MM.1S (cell line): Measurements from ENCODE around the gene SH3BP2.
"Not testable (repeated sequence)": the region's sequence is repeated elsewhere in the genome, so short reads cannot be mapped to it uniquely, and the experiment has no call there.

Experiments
- DNase-seq: peaks from one replicate; pipeline ENCODE4 v3.0.0-alpha.2; 2015
- H2AFZ ChIP-seq: fragments of 300-600 bp; sonication (generic); 2 replicates; pipeline ENCODE4 v1.6.0; 2016; ENCODE audit warnings: antibody characterized with exemption, low read length
- H3F3A ChIP-seq: fragments of 300-600 bp; sonication (generic); 2 replicates; pipeline ENCODE4 v1.6.1; 2016; ENCODE audit warnings: mild to moderate bottlenecking, antibody characterized with exemption, low read length, moderate library complexity, mixed read lengths; ENCODE audit not compliant: insufficient read depth
- H3K27ac ChIP-seq: fragments of 300-600 bp; sonication (generic); 2 replicates; pipeline ENCODE4 v1.5.1; 2016; ENCODE audit warnings: mild to moderate bottlenecking, low read length
- H3K27me3 ChIP-seq: fragments of 300-600 bp; sonication (generic); replicated peaks from 2 replicates; pipeline ENCODE4 v1.6.0; 2016; ENCODE audit warnings: low read length; ENCODE audit not compliant: insufficient read depth
- H3K36me3 ChIP-seq: fragments of 300-600 bp; sonication (generic); replicated peaks from 2 replicates; pipeline ENCODE4 v1.6.1; 2016; ENCODE audit warnings: mild to moderate bottlenecking, low read length, mixed read lengths; ENCODE audit not compliant: insufficient read depth
- H3K4me1 ChIP-seq: fragments of 300-600 bp; sonication (generic); 2 replicates; pipeline ENCODE4 v1.6.1; 2016; ENCODE audit warnings: low read length, mixed read lengths
- H3K4me2 ChIP-seq: fragments of 300-600 bp; sonication (generic); 2 replicates; pipeline ENCODE4 v1.6.0; 2016; ENCODE audit warnings: low read depth, low read length
- H3K4me3 ChIP-seq: fragments of 300-600 bp; sonication (generic); 2 replicates; pipeline ENCODE4 v1.5.1; 2016; ENCODE audit warnings: low read length, mixed read lengths
- H3K79me2 ChIP-seq: fragments of 300-600 bp; sonication (generic); 2 replicates; pipeline ENCODE4 v1.6.1; 2016; ENCODE audit warnings: mixed run types, low read length, mixed read lengths
- H3K9ac ChIP-seq: fragments of 300-600 bp; sonication (generic); 2 replicates; pipeline ENCODE4 v1.6.1; 2016; ENCODE audit warnings: low read length, mixed read lengths
- H3K9me2 ChIP-seq: fragments of 300-600 bp; sonication (generic); replicated peaks from 2 replicates; pipeline ENCODE4 v1.6.1; 2016; ENCODE audit warnings: mild to moderate bottlenecking, low read length, mixed read lengths; ENCODE audit not compliant: insufficient read depth
- H3K9me3 ChIP-seq: fragments of 300-600 bp; sonication (generic); replicated peaks from 2 replicates; pipeline ENCODE4 v1.6.1; 2016; ENCODE audit warnings: mild to moderate bottlenecking, low read length, mixed read lengths; ENCODE audit not compliant: insufficient read depth
- H4K20me1 ChIP-seq: fragments of 300-600 bp; sonication (generic); 2 replicates; pipeline ENCODE4 v1.6.1; 2016; ENCODE audit warnings: mild to moderate bottlenecking, low read length, moderate library complexity, mixed read lengths; ENCODE audit not compliant: insufficient read depth
- EZH2 ChIP-seq: fragments of 300-600 bp; sonication (generic); optimal IDR thresholded peaks from 2 replicates; pipeline ENCODE3; 2017; ENCODE audit warnings: low read depth, mild to moderate bottlenecking, antibody characterized with exemption, low read length, mixed read lengths
- EZH2phosphoT487 ChIP-seq: fragments of 300-600 bp; sonication (generic); IDR thresholded peaks from 2 replicates; pipeline ENCODE4 v1.6.1; 2018; ENCODE audit warnings: antibody characterized with exemption, low read length
- TF ChIP-seq, protein P1 (sequence below): fragments of 300-600 bp; sonication (generic); IDR thresholded peaks from 2 replicates; pipeline ENCODE4 v1.5.1; 2016; ENCODE audit warnings: antibody characterized with exemption, low read length, mixed read lengths

SH3BP2 gene

GRCh38 chr4:2771264-2771663, 21.6 kb upstream of the SH3BP2 start:
- H3K27me3 ChIP-seq = no peaks in the 10 kb centered on the region
- no peaks in the 10 kb centered on the region for H3K36me3 ChIP-seq
- H3K4me3 ChIP-seq = no peak overlapping the region
- H3K4me1 ChIP-seq = no peaks in the 10 kb centered on the region; the same call in none of the 2 replicates
- H3K9me3 ChIP-seq = no peaks in the 10 kb centered on the region
- no peaks in the 10 kb centered on the region for H3K79me2 ChIP-seq
- no peak overlapping the region for H2AFZ ChIP-seq
- H3F3A ChIP-seq = no peaks in the 10 kb centered on the region
- no peak for DNase-seq
- H3K9me2 ChIP-seq = no peaks in the 10 kb centered on the region
- H4K20me1 ChIP-seq = no peaks in the 10 kb centered on the region
- H3K4me2 ChIP-seq = no peak overlapping the region
- H3K9ac ChIP-seq = no peak overlapping the region
- TF ChIP-seq, protein P1, sequence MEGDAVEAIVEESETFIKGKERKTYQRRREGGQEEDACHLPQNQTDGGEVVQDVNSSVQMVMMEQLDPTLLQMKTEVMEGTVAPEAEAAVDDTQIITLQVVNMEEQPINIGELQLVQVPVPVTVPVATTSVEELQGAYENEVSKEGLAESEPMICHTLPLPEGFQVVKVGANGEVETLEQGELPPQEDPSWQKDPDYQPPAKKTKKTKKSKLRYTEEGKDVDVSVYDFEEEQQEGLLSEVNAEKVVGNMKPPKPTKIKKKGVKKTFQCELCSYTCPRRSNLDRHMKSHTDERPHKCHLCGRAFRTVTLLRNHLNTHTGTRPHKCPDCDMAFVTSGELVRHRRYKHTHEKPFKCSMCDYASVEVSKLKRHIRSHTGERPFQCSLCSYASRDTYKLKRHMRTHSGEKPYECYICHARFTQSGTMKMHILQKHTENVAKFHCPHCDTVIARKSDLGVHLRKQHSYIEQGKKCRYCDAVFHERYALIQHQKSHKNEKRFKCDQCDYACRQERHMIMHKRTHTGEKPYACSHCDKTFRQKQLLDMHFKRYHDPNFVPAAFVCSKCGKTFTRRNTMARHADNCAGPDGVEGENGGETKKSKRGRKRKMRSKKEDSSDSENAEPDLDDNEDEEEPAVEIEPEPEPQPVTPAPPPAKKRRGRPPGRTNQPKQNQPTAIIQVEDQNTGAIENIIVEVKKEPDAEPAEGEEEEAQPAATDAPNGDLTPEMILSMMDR = no peak
- TF ChIP-seq EZH2 = no peak
- no peak for TF ChIP-seq EZH2phosphoT487
- no peak overlapping the region for H3K27ac ChIP-seq

DNA sequence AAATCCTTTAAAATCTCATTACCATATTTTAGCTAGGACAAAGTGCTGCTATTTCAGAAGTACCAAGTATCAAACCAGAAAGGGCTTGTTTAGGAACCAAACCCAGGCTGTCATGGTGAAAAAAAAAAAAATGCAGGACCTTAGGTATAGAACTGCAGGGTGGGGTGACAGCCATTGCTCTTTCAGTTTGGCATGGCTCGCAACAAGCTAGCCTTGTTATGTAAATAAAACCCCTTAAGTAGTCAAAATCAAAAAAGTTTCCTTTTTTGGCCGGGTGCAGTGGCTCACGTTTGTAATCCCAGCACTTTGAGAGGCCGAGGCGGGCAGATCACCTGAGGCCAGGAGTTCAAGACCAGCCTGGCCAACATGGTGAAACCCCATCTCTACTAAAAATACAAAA, 12.2 kb upstream of the SH3BP2 start:
- H3K4me1 ChIP-seq, H3K36me3 ChIP-seq, H3K27me3 ChIP-seq, H4K20me1 ChIP-seq, H3K4me3 ChIP-seq, H3K9me2 ChIP-seq, H3K9me3 ChIP-seq, H3K27ac ChIP-seq, H3K79me2 ChIP-seq, H2AFZ ChIP-seq, H3K9ac ChIP-seq, DNase-seq, H3F3A ChIP-seq, H3K4me2 ChIP-seq: not testable (repeated sequence)

DNA sequence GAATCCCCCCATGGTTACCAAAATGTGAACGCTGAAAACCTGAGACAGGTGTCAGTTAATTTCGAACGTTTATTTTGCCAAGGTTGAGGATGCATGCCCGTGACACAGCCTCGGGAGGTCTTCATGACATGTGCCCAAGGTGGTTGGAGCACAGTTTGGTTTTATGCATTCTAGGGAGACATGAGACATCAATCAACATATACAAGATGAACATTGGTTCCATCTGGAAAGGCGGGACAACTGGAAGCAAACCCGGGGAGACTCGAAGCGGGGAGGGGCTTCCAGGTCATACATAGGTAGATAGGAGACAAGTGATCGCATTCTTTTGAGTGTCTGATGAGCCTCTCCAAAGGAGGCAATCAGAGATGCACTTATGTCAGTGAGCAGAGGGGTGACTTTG, 11.0 kb upstream of the SH3BP2 start:
- no peak for DNase-seq
- Histone ChIP-seq H4K20me1 (no peaks in the 10 kb centered on the region), H3K4me3 (no peak overlapping the region), H3K9me3 (no peaks in the 10 kb centered on the region), H3K4me2 (no peak overlapping the region), H3K27me3 (no peaks in the 10 kb centered on the region), H3K79me2 (no peaks in the 10 kb centered on the region), H3K9ac (no peak overlapping the region), H3K36me3 (no peaks in the 10 kb centered on the region), H3K27ac (no peak overlapping the region), H3K9me2 (no peaks in the 10 kb centered on the region), H2AFZ (no peak overlapping the region), H3K4me1 (peaks cover 11% of the 10 kb centered on the region), H3F3A (0 out of 2 replicates have a peak, but pooled peaks cover 5% of the 10 kb centered on the region)
- TF ChIP-seq, protein P1 = no peak
- TF ChIP-seq EZH2 = no peak
- TF ChIP-seq EZH2phosphoT487 = no peak

DNA sequence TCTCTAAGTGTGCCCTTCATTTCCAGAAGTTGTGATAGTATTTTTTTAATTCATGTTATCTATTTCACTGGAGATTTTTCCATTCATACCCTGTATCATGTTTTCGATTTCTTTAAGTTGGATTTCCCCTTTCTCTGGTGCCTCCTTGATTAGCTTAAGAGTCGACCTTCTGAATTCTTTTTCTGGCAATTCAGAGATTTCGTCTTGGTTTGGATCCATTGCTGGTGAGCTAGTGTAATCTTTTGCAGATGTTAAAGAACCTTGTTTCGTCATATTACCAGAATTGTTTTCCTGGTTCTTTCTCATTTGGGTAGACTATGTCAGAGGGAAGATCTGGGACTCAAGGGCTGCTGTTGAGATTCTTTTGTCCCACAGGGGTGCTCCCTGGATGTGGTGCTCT, 9.1 kb upstream of the SH3BP2 start:
- TF ChIP-seq EZH2phosphoT487 (no peak), EZH2 (no peak)
- TF ChIP-seq, protein P1 = no peak
- Histone ChIP-seq H3K9ac (no peak overlapping the region), H3K27ac (no peak overlapping the region), H3F3A (0 out of 2 replicates have a peak, but pooled peaks cover 5% of the 10 kb centered on the region), H3K79me2 (no peaks in the 10 kb centered on the region), H3K36me3 (no peaks in the 10 kb centered on the region), H3K27me3 (no peaks in the 10 kb centered on the region), H2AFZ (no peak overlapping the region), H3K9me3 (no peaks in the 10 kb centered on the region), H3K4me2 (no peak overlapping the region), H4K20me1 (no peaks in the 10 kb centered on the region), H3K4me3 (no peak overlapping the region), H3K4me1 (peaks cover 28% of the 10 kb centered on the region), H3K9me2 (no peaks in the 10 kb centered on the region)
- no peak for DNase-seq
